Motor neuron (in vitro differentiated cells): ENCODE results near the gene NTSR1. TPM values are rescaled to one million over a fixed set of nuclear protein-coding genes. Genes with fewer than 3 reads are reported as not detected.

Source experiments
- ATAC-seq, 8 experiments: fragments of 200-7000 bp; cut with Tn5 transposase; replicated peaks in 6 of 8; 2 replicates each; pipeline ENCODE4 v1.8.0; 2021; ENCODE audit warnings: mild to moderate bottlenecking in 8 of 8, moderate library complexity in 8 of 8
- H3K27ac ChIP-seq, 2 donors: fragments of 250-450 bp; sonication (Bioruptor Pico); 2 replicates each; pipeline ENCODE4 v1.9.0; 2021; ENCODE audit warnings: antibody characterized with exemption in 2 of 2, mild to moderate bottlenecking in 2 of 2, moderate library complexity in 1 of 2
- H3K4me1 ChIP-seq, 2 donors: fragments of 250-450 bp; sonication (Bioruptor Pico); replicated peaks in 1 of 2; 2 replicates each; pipeline ENCODE4 v1.6.1; 2021; ENCODE audit warnings: antibody characterized with exemption in 2 of 2, mild to moderate bottlenecking in 2 of 2, moderate library complexity in 1 of 2
- H3K4me3 ChIP-seq, 5 donors: fragments of 250-450 bp; sonication (Bioruptor Pico); 2 replicates each; pipeline ENCODE4 v1.9.0; 2021; ENCODE audit warnings: antibody characterized with exemption in 5 of 5, mild to moderate bottlenecking in 5 of 5, moderate library complexity in 4 of 5
- WGBS, 10 experiments: fragments of 450-650 bp; shearing (Covaris generic); methylation state at CpG; one replicate each; pipeline ENCODE4 v1.0.0; 2022; 5-methylcytosine and 5-hydroxymethylcytosine counted together
- in situ Hi-C, 9 experiments: fragments of 400-800 bp; cut with MboI; loops; one replicate each; pipeline ENCODE4 v1.15.0; 2021; ENCODE audit warnings: low sequenced_read_pairs in 9 of 9, low pct_unique_long_range_greater_than_20kb in 2 of 9; ENCODE audit not compliant: unreplicated experiment in 9 of 9
- total RNA-seq, 8 experiments: library from RNA; unstranded; fragments of 300-600 nt; gene quantifications; 2 replicates each; pipeline versions ENCODE4 v1.2.3 to v1.2.4, GENCODE V29; 2022

NTSR1 gene
- total RNA-seq, 8 experiments from 2014 or later, result 0.13 to 1.3 (median 0.52) TPM; not detected in 1

DNA sequence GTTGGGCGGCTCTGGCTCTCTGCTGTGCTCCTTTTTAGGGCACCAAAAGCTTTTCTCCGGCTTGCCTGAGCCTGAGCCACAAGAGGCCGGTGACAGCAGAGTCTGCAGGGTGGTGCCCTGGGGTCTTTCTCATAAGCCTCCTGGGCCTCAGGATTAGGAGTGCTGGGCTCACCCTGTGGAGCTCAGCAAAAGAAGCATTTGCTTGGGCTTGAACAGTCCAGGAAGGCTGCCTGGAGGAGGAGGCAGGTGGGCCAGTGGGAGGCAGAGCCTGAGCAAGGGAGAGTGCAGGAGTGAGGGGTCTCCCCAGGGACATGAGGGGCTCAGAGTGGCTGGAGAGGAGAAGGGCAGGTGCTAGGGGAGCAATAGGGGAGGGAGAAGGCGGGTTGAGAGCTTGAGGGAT lies 54.8 kb downstream of the NTSR1 start:
- ATAC-seq, result no peak
- H3K4me3 ChIP-seq, result no peak overlapping the region
- 93 to 100% methylated on average over 1 to 3 of the region's 4 CpGs; no CpG with 5 or more reads in 8 of the 10 experiments for WGBS, 10 experiments
- in situ Hi-C loops, result no loop called here
- peaks cover 31 to 52% of the 10 kb centered on the region in 2 donors for H3K4me1 ChIP-seq
- H3K27ac ChIP-seq, result no peak overlapping the region

GRCh38 chr20:62764156-62764935 lies 55.7 kb downstream of the NTSR1 start:
- 80 to 100% methylated on average over 2 to 3 of the region's 26 CpGs; no CpG with 5 or more reads in 8 of the 10 experiments for WGBS, 10 experiments

GRCh38 chr20:62765021-62765420 lies 56.4 kb downstream of the NTSR1 start:
- WGBS, 10 experiments, result 8 to 100% (median 89%) methylated on average over 1 to 2 of the region's 6 CpGs; no CpG with 5 or more reads in 6 of the 10 experiments
- in situ Hi-C loops, result no loop called here
- Histone ChIP-seq H3K4me1 (peaks cover 39 to 60% of the 10 kb centered on the region in 2 donors), H3K4me3 (no peak overlapping the region), H3K27ac (no peak overlapping the region)
- peak in 1 of 8 experiments; percentile 34 for ATAC-seq

More at GRCh38 chr20:62764156-62764935, 55.7 kb downstream of the NTSR1 start:
- peaks cover 40 to 59% of the 10 kb centered on the region in 2 donors for H3K4me1 ChIP-seq
- no peak overlapping the region for H3K4me3 ChIP-seq
- ATAC-seq, result no peak
- no peak overlapping the region for H3K27ac ChIP-seq
- in situ Hi-C loops, result no loop called here

DNA sequence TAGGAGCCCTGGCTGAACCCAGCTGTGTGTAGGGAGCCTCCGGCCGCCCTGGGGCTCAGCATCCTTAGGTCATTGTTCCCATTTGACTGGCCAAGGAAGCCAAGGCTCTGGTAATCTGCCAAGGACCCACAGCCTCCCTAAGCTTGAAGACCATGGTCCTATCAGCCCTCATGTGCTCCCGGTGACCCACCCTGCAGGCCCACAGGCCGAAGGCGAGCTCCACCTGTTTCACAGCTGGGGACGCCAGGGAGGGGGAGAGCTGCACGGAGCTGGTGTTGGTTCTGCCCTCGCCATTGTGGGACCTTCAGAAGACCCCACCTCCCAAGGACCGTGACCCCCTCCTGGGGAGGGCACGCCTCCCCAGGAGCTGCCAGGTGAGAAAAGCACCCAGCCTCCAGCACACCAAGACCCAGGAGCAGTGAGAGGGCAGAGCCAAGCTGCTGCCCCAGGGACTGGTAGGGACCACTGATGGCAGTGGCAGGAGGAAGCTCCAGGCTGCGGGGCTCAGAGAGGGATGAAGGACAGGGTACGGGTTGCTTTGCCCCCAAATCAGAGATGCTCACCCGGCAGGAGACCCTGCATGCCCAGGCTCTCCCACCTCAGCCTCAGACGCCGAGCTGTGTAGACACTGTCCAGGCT lies 56.9 kb downstream of the NTSR1 start:
- in situ Hi-C loops, result no loop called here
- WGBS, 10 experiments, result 10 to 93% (median 68%) methylated on average over 2 to 6 of the region's 15 CpGs; no CpG with 5 or more reads in 5 of the 10 experiments
- Histone ChIP-seq H3K4me1 (peaks cover 33 to 58% of the 10 kb centered on the region in 2 donors), H3K4me3 (no peak overlapping the region), H3K27ac (no peak overlapping the region)
- no peak for ATAC-seq

DNA sequence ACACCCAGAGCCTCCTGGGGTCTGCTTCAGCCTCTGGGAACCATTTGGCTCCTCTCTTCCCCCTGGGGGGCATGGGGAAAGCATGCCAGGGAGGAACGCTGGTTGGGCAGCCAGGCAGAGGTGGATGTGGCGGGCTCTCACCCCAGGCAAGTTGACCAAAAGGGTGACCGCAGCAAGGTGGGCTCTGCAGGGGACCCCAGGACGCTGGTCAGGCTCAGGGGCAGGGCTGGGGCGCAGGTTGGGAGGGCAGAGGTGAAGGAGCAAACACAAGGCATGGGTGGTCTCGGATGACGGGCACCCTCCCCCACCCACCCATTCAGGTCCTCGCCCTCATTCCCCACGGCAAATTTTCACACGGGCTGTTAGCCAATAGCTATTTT lies 57.4 kb downstream of the NTSR1 start:
- in situ Hi-C loops, result no loop called here
- Histone ChIP-seq H3K4me3 (no peak overlapping the region), H3K27ac (no peak overlapping the region), H3K4me1 (peaks cover 28 to 53% of the 10 kb centered on the region in 2 donors)
- ATAC-seq, result no peak
- WGBS, 10 experiments, result 0 to 100% (median 90%) methylated on average over 1 to 3 of the region's 10 CpGs; no CpG with 5 or more reads in 7 of the 10 experiments

DNA sequence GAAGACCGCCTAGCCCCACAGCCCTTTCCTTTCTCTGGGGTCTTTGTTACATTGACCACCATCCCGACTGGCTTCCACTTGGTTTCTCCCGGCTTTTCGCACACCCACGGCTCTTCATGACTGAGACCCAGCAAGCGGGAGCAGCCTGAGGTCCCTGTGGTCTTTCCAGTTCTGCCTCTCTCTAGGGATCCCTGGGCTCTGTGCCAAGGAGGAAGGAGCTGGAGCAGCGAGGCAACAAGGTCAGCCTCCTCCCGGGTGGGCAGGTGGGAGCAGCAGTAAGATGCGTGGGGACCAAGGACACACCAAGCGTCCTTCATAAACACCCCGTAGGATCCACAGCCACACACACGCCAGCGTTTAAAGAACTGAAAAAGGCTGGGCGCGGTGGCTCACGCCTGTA lies 58.1 kb downstream of the NTSR1 start:
- whole genome bisulfite sequencing, 10 experiments, result 84 to 100% (median 95%) methylated on average over 3 to 9 of the region's 16 CpGs; no CpG with 5 or more reads in 4 of the 10 experiments
- Histone ChIP-seq H3K4me1 (peaks cover 23 to 47% of the 10 kb centered on the region in 2 donors), H3K4me3 (no peak overlapping the region), H3K27ac (no peak overlapping the region)
- no peak for ATAC-seq
- in situ Hi-C loops, result no loop called here

DNA sequence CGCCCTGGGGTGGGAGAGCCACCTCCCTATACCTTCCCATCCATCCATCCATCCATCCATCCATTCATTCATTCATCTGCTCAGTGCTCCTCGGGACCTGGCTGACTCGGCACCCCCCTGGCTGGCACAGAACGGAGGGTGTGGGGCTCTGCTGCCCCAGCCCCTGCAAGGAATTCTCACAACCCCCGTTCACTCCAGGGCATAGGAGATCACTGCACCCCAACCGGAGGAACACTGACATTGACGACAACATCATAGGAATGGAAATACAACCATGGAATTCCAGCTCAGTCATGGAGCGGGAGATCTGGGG lies 59.6 kb downstream of the NTSR1 start:
- H3K4me1 ChIP-seq, result peaks cover 37 to 58% of the 10 kb centered on the region in 2 donors
- WGBS, 10 experiments, result 43 to 100% (median 100%) methylated on average over 1 to 4 of the region's 8 CpGs; no CpG with 5 or more reads in 5 of the 10 experiments
- no peak overlapping the region for H3K4me3 ChIP-seq
- in situ Hi-C loops, result no loop called here
- ATAC-seq, result peak in 2 of 8 experiments; percentile 1 to 2
- H3K27ac ChIP-seq, result peak overlapping the region; percentile 48 to 53

DNA sequence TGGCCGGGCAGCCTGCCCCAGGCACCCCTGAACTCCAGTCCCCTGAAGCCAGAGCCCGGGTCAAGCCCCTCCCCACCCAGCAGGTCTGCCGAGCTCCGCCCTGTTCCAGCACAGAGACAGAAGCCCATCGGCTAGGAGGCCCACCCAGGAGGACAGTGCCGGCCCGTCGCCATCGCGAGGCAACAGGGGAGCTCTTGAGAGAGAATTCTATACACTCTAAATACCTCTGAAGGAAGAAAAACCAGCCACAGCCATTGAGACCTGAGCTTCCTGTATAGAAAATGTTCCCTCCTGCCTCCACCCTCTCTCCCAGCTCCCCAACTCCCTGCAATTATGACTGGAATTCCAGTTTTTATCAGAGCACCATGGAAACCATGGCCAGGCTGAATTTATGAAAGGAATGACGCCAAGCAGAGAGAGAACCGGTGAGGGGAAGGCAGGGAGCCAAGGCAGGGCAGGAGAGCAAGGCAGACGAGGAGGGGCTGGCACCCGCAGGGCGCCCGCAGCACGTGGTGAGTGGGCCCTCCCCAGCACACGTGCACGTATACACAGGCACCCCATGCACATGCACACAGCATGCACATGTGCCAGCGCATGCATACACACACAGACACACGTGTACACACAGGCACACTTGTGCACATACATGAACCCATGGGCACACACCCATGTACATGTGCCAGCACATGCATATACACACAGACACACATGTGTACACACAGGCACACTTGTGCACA lies 60.1 kb downstream of the NTSR1 start:
- Histone ChIP-seq H3K27ac (peak overlapping the region; percentile 48 to 53), H3K4me1 (peaks cover 42 to 63% of the 10 kb centered on the region in 2 donors), H3K4me3 (no peak overlapping the region)
- in situ Hi-C loops, result no loop called here
- 8 to 47% (median 44%) methylated on average over 3 to 15 of the region's 21 CpGs; no CpG with 5 or more reads in 4 of the 10 experiments for WGBS, 10 experiments
- ATAC-seq, result peak in 6 of 8 experiments; percentile 46 to 78 (median 60)

DNA sequence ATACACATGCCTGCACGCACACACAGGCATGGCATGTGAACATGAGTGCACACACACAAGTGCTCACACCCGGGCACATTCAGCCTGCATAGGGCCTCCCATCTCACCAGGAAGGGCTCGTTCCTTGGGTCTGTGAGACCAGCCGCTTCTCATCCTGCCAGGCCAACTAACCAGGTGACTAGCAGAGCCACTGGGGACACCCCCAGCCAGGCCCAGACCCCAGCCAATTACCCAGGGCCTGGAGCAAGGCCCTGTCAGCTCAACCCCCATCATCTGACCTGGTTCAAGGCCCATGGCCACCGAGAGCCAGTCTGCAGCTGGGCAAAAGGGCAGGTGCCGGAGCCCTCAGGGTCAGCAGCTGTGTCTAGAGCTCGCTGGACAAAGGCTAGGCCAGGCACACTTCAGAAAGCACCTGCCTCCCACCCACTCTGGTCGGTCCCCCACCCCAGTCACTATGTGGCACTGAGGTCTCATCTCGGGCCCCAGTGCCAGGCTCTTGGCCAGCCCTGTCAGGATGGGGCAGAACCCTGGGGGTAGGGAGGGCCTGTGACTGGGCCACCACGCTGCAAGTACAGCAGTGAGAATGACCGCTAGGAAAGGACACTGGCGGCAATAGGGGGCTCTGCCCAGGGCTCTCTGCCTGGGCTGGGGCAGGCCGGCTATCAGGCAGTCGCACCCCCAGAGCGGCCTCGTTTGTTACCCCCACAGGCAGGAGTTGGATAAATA lies 60.9 kb downstream of the NTSR1 start:
- peaks cover 50 to 70% of the 10 kb centered on the region in 2 donors for H3K4me1 ChIP-seq
- H3K27ac ChIP-seq, result no peak overlapping the region
- WGBS, 10 experiments, result 58 to 90% methylated on average over 2 to 3 of the region's 16 CpGs; no CpG with 5 or more reads in 8 of the 10 experiments
- no peak overlapping the region for H3K4me3 ChIP-seq
- ATAC-seq, result no peak
- in situ Hi-C loops, result no loop called here

GRCh38 chr20:62770111-62770910 lies 61.7 kb downstream of the NTSR1 start:
- H3K4me3 ChIP-seq, result no peak overlapping the region
- no peak overlapping the region for H3K27ac ChIP-seq
- in situ Hi-C loops, result no loop called here
- H3K4me1 ChIP-seq, result peaks cover 56 to 70% of the 10 kb centered on the region in 2 donors
- no peak for ATAC-seq
- WGBS, 10 experiments, result 90 to 100% (median 91%) methylated on average over 3 to 5 of the region's 20 CpGs; no CpG with 5 or more reads in 5 of the 10 experiments

DNA sequence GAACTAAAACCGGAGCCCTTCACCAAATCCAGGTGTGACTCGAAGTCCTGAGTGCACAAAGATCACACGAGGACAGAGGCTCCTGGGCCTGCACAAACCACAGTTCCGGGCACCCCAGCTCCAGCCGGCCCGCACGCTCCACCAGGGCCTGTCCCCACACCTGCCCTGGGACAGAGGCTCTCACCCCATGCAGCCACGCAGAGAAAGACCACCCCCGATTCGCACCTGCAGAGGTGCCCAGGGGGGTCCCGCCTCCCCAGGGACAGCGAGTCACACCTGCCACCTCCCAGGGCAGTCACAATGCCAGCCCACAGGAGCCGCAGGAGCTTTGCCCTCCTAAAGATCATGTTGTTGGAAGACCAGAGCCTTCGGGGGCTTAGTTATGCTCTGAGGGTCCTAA lies 62.3 kb downstream of the NTSR1 start:
- no peak for ATAC-seq
- Histone ChIP-seq H3K27ac (no peak overlapping the region), H3K4me1 (peaks cover 58 to 74% of the 10 kb centered on the region in 2 donors), H3K4me3 (no peak overlapping the region)
- in situ Hi-C loops, result no loop called here
- WGBS, 10 experiments, result 73 to 90% methylated on average over 2 to 8 of the region's 14 CpGs; no CpG with 5 or more reads in 8 of the 10 experiments
